Fibroblast of lung (primary cell): ENCODE results near the gene ADGRF3.

Experiments
- EZH2 ChIP-seq: IDR thresholded peaks from 2 replicates; pipeline ENCODE4 v1.5.1; 2012; ENCODE audit warnings: low read length, control low read depth, mild to moderate bottlenecking; ENCODE audit errors: missing control alignments
- TF ChIP-seq, protein P1 (sequence below), 2 donors: IDR thresholded peaks in 1 of 2; conservative IDR thresholded peaks in 1 of 2; 1 replicate in 1 of 2; 2 replicates in 1 of 2; pipeline ENCODE4 v1.5.1; 2011 to 2012; ENCODE audit warnings: low read length in 2 of 2, control low read depth in 1 of 2, inconsistent platforms in 1 of 2, low read depth in 1 of 2, mild to moderate bottlenecking in 1 of 2

DNA sequence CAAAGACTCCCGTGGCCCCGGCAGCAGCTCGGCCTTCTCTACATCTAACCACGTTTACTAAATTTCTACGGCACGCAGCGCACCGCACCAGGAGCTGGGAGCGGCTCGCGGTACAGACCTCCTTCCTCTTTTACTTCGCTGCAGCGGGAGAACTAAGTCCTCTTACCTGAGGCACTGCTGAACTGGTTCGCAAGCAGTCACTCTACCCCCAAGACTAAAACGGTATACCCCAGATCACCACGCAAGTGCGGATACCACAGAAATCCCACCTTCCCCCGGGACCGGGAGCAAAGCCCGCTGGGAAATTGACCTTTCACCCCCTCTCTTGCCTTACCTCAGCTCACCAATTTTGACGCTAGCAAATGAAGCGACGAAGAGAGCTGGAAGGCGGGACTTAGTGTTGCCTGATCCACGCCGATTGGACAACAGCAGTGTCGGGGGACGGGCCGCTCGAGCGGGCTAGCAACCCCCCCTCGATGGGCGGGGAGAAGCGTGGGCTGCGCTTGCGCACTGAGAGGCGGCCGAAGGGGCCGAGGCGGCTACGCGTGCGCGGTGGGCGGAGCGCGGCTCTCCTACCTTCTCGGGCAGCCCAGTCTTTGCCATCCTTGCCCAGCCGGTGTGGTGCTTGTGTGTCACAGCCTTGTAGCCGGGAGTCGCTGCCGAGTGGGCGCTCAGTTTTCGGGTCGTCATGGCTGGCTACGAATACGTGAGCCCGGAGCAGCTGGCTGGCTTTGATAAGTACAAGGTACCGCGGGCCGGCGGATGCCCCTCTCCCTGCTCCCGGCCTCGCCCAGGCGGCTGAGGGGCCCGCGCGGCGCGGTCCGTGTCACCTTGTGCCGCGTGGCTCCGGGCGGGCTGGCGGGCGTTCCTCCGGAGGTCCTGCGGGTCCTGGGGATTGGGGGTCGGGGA lies 790 bp downstream of the ADGRF3 start, which contains the start of gene SELENOI:
- TF ChIP-seq, protein P1, sequence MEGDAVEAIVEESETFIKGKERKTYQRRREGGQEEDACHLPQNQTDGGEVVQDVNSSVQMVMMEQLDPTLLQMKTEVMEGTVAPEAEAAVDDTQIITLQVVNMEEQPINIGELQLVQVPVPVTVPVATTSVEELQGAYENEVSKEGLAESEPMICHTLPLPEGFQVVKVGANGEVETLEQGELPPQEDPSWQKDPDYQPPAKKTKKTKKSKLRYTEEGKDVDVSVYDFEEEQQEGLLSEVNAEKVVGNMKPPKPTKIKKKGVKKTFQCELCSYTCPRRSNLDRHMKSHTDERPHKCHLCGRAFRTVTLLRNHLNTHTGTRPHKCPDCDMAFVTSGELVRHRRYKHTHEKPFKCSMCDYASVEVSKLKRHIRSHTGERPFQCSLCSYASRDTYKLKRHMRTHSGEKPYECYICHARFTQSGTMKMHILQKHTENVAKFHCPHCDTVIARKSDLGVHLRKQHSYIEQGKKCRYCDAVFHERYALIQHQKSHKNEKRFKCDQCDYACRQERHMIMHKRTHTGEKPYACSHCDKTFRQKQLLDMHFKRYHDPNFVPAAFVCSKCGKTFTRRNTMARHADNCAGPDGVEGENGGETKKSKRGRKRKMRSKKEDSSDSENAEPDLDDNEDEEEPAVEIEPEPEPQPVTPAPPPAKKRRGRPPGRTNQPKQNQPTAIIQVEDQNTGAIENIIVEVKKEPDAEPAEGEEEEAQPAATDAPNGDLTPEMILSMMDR (conservative IDR thresholded peaks at IDR 0.05 in 1 of 2, IDR thresholded peaks at IDR 0.05 in 1 of 2; ENCODE audit: low read depth in 1 of 2, low read length in 2 of 2): no peak
- no peak for TF ChIP-seq EZH2
